D721Med (cell line): ENCODE results near the gene PLCD4.

Experiments
- DNase-seq: peaks from one replicate; pipeline ENCODE4 v3.0.0; 2011; ENCODE audit warnings: low spot score; ENCODE audit not compliant: insufficient read length
- FAIRE-seq: peaks from 2 replicates; lab custom pipeline; 2011; peaks lifted over from hg19 to GRCh38; lab: Jason Lieb, UNC
- TF ChIP-seq, protein P1 (sequence below): IDR thresholded peaks from 2 replicates; pipeline ENCODE4 v1.5.1; 2012; ENCODE audit warnings: mild to moderate bottlenecking, control low read depth; ENCODE audit not compliant: insufficient read depth; ENCODE audit errors: missing control alignments

Gene PLCD4

DNA sequence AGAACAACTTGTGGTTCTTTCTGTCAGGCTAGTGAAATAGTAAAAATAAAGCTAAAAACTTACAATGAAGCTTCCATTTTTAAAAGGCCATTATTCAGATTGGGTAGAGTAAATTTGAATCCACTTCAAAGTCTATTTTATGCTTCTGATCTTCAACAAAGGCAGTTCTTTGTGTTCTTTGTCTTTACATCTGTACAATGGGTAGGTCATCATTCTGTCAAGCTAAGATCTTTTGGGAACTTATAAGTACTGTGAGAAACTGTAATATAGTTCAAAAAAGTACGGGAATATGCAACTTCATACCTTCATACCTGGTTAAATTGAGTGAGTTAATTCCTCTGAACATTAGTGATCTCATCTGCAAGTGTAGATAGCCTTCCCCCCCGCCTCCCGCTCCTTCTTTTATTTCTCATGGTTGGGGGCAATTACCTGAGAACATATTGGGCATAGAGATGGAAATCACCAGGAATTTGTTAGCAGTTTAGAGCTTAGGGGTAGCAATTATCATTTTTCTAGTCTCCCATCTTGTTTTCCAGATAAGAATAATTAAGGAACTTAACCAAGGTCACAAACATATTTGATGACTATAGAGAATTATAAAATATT is 29.3 kb upstream of the PLCD4 start:
- TF ChIP-seq, protein P1, sequence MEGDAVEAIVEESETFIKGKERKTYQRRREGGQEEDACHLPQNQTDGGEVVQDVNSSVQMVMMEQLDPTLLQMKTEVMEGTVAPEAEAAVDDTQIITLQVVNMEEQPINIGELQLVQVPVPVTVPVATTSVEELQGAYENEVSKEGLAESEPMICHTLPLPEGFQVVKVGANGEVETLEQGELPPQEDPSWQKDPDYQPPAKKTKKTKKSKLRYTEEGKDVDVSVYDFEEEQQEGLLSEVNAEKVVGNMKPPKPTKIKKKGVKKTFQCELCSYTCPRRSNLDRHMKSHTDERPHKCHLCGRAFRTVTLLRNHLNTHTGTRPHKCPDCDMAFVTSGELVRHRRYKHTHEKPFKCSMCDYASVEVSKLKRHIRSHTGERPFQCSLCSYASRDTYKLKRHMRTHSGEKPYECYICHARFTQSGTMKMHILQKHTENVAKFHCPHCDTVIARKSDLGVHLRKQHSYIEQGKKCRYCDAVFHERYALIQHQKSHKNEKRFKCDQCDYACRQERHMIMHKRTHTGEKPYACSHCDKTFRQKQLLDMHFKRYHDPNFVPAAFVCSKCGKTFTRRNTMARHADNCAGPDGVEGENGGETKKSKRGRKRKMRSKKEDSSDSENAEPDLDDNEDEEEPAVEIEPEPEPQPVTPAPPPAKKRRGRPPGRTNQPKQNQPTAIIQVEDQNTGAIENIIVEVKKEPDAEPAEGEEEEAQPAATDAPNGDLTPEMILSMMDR, result no peak
- FAIRE-seq (no peak), DNase-seq (no peak)

DNA sequence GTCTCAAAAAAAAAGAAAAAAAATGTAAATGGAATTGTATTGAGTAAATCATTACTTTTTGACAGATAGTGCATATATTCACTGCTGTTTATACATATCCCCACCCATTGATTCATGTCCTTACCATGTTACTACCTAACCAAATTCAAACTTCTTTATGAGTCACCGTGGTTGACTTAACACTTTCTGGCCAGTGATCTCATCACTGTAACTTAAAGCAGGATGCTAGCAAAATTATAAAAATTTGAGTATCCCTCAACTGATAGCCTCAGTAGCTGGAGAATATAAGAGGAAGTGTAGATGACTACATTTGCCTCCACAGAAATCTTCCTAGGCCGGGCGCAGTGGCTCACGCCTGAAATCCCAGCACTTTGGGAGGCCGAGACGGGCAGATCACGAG is 25.6 kb upstream of the PLCD4 start:
- FAIRE-seq, result no peak
- DNase-seq, result no peak
- TF ChIP-seq, protein P1, result no peak

DNA sequence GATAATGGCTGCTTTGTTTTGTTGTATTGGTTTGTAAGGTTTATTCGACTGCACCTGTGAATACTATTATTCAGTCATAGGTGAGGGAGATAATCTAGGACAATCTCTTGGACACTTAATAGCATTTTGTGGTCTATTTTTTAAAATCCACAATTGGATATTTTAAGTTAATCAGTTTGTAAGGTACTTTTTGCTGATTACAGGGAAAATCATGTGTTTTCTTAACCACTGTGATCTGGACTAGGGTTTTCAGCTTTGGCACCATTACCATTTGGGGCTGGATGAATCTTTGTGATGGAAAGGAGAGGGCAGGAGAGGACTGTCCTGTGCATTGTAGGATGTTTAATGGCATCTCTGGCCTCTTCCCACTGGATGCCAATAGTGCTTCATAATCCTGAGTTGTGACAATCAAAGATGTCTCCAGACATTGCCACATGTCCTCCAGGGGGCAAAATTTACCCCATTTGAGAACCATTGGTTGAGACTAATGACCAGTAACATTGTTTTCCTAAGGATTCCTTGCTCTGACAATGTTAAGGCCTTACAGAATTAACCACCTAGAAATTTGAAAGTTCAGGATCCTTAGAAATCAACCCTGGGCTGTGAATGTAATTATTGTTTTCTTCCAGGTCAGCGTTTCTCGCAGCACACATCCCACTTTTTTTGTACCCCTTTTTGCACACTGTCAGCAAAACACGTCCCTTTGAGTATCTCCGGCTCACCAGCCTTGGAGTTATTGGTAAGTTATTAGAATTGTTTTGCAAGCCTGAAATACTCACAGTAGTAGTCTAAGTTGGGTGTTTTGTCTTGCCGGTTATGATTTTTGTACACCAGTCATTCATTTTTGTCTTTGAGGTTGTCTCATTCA is 23.5 kb upstream of the PLCD4 start:
- TF ChIP-seq, protein P1, result no peak
- no peak for FAIRE-seq
- no peak for DNase-seq

DNA sequence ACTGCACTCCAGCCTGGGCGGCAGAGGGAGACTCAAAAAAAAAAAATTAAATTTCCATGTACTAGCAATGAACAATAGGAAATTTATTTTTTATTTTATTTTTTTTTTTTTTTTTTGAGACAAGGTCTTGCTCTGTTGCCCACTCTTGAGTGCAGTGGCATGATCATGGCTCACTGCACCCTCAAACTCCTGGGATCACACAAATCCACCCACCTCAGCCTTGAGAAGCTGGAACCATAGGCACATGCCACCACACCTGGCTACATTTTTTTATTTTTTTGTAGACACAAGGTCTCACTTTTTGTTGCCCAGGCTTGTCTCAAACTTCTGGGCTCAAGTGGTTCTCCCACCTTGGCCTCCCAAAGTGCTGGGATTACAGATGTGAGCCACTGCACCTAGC is 22.2 kb upstream of the PLCD4 start:
- no peak for DNase-seq
- TF ChIP-seq, protein P1, result no peak
- no peak for FAIRE-seq

DNA sequence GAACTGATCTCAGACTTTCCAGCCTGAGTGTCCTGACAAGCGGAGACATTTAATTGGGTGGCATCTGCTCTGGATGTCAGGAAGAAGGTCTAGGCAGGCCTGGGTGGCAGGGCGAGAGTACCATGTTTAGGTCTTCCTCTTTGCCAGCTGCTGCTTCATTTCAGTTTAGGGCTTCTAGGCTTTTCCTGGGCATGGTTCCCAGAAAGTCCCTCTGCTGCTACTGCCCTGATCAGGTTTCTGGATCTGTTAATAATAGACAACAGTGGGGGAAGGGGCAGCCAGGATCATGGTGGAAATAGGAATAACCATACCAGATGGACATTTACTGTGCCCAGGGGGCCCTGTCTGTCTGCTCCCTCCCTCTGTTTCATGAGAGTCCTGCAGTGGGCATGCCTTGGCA is 2.3 kb upstream of the PLCD4 start:
- no peak for DNase-seq
- TF ChIP-seq, protein P1, result no peak
- FAIRE-seq, result no peak

DNA sequence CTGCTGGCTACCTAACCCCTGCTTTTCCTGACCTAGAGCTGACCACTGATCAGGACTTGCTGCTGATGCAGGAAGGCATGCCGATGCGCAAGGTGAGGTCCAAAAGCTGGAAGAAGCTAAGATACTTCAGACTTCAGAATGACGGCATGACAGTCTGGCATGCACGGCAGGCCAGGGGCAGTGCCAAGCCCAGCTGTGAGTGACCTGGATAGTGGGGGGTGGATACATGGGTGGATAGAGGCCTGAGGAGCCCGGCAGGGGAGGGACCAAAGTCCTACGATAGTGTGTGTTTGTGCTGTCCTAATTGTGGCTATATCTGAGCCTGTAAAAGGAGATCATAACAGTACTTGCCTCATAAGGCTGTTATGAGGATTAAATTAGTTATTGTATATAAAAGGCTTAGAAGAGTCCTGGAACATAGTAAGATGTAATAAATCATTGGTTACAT is 8.2 kb downstream of the PLCD4 start:
- FAIRE-seq, result no peak
- TF ChIP-seq, protein P1, result no peak
- DNase-seq, result no peak
